Keratinocyte (primary cell): ENCODE results near the gene IL31RA.

Source experiments
- EZH2 ChIP-seq: IDR thresholded peaks from one replicate; pipeline ENCODE4 v1.6.1; 2012; ENCODE audit warnings: inconsistent platforms, mild to moderate bottlenecking, low read length, moderate library complexity
- TF ChIP-seq, protein P1 (sequence below), 3 experiments: IDR thresholded peaks in 1 of 3; conservative IDR thresholded peaks in 1 of 3; optimal IDR thresholded peaks in 1 of 3; 2 replicates in 2 of 3; 3 replicates in 1 of 3; pipeline versions ENCODE3 to v1.5.1; 2011; ENCODE audit warnings: low read length in 3 of 3, mild to moderate bottlenecking in 3 of 3, moderate library complexity in 2 of 3, control low read depth in 1 of 3, inconsistent platforms in 1 of 3; ENCODE audit not compliant: insufficient read depth in 2 of 3; ENCODE audit errors: extremely low read depth in 1 of 3

DNA sequence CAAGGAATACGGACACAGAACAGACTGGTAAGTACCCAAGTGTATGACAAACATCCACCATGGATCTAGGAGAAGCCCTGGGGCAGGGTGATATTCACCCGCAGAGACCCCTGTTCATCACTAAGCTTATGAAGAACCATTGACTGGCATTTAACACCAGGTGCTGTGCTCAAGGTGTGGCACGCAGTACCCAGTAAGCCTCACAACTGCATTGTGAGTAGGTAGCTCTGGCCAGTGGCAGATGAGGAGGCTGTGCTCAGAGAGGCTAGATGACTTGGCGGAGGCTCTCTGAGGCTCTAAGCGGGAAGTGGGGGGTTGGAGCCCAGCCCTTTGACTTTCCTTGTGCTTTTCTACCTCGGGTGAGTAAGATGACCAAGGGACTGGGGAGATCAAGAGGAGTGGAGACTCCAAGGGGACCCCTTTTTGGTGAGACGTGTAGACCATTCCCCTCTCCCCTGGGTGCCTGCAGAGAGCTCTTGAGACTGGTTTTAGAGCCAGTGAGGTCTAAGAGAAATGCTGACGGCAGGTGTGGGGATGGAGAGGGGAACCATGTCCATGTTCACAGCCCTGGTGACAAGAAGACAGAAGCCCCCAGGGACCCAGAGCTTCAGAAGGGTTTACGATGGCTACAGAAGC lies 72.8 kb downstream of the IL31RA start:
- TF ChIP-seq, protein P1, sequence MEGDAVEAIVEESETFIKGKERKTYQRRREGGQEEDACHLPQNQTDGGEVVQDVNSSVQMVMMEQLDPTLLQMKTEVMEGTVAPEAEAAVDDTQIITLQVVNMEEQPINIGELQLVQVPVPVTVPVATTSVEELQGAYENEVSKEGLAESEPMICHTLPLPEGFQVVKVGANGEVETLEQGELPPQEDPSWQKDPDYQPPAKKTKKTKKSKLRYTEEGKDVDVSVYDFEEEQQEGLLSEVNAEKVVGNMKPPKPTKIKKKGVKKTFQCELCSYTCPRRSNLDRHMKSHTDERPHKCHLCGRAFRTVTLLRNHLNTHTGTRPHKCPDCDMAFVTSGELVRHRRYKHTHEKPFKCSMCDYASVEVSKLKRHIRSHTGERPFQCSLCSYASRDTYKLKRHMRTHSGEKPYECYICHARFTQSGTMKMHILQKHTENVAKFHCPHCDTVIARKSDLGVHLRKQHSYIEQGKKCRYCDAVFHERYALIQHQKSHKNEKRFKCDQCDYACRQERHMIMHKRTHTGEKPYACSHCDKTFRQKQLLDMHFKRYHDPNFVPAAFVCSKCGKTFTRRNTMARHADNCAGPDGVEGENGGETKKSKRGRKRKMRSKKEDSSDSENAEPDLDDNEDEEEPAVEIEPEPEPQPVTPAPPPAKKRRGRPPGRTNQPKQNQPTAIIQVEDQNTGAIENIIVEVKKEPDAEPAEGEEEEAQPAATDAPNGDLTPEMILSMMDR (optimal IDR thresholded peaks at IDR 0.05 in 1 of 3, IDR thresholded peaks at IDR 0.05 in 1 of 3, conservative IDR thresholded peaks at IDR 0.05 in 1 of 3; ENCODE audit: extremely low read depth in 1 of 3, insufficient read depth in 2 of 3, low read length in 3 of 3) = no peak
- no peak for TF ChIP-seq EZH2
